NCI-H1048 (cell line): ENCODE data around the gene EXOSC9.
"Not testable (repeated sequence)": the region's sequence is repeated elsewhere in the genome, so short reads cannot be mapped to it uniquely, and the experiment has no call there.

Experiments used
- DNase-seq: peaks from one replicate; lab custom pipeline; 2025; lab: John Stamatoyannopoulos, UW

The EXOSC9 gene, protein sequence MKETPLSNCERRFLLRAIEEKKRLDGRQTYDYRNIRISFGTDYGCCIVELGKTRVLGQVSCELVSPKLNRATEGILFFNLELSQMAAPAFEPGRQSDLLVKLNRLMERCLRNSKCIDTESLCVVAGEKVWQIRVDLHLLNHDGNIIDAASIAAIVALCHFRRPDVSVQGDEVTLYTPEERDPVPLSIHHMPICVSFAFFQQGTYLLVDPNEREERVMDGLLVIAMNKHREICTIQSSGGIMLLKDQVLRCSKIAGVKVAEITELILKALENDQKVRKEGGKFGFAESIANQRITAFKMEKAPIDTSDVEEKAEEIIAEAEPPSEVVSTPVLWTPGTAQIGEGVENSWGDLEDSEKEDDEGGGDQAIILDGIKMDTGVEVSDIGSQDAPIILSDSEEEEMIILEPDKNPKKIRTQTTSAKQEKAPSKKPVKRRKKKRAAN

DNA sequence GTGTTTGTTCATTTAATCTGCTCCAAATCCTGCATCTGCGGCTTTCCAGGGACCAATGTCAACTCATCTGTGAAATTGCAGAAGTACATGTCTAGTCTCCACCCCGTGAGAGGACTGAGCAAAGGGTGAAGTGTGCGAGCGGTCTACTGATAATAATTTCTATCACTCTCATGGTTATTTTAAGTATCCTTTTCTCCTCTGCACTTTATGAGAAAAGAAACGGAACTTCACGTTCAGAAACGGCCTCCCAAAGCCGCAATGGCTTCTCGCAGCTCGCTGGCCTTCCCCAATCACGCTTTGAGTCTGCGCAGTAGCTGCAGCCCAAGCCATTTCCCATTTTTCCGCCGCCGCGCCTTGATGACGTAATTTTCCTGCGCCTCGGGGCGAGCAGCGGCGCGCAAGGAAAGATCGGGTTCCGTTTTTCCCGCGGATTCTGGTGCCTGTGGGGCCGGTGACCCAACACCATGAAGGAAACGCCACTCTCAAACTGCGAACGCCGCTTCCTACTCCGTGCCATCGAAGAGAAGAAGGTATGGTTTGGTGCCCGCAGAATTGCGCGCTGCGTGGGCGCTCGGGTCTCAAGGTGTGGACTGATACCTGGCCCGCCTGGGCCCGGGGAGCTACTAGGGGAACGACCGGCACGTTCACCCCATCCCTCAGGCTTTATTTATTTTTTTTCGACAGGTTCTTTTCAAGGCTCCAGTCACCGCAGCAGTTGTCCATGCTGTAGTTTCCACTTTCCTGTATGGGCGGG is at the start of gene EXOSC9:
EXOSC9 (plus strand) TSS at position 363 of the 754 bp plus-strand sequence; CDS start at position 465, 102 bp downstream.
- peak; percentile 81 for DNase-seq

DNA sequence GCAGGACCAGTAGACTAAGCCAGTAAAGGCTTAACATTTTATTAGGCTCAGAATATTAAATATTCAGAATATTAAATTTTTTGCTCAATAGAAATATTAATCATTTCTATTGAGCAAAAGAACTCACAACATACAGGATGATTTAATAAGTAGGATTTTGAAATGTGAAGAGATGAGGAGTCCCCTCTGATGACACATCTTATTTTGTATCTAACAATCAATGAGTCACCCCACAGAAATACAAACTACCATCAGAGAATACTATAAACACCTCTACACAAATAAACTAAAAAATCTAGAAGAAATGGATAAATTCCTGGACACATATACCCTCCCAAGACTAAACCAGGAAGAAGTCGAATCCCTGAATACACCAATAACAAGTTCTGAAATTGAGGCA is 49.0 kb upstream of the EXOSC9 start:
- DNase-seq = not testable (repeated sequence)

DNA sequence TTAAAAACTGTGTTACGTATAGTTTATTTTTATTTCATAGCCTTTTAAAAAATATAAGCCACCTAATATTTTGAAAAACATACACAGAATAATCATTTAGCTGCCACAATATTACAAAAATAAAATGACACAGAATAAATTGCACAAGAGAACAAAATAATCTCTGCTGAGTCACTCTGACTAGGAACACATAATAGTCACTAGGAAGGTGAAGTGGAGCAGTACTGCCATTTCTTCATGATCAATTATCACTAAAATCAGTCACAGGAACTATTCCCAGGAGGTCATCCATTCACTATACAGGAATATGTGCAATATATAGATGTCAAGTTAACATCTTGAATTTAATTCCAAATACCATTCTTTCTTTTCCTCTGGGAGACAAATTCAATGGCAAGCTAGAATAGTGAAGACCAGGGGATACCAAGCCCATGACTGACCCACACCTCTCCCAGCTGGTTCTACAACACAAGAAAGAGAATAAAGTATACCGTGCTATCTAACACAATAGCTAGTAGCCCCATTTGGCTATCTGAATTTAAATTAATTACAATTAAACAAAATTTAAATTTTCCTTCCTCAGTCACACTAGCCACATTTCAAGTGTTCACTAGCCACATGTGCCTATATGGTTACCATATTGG is 42.1 kb upstream of the EXOSC9 start:
- DNase-seq = no peak

DNA sequence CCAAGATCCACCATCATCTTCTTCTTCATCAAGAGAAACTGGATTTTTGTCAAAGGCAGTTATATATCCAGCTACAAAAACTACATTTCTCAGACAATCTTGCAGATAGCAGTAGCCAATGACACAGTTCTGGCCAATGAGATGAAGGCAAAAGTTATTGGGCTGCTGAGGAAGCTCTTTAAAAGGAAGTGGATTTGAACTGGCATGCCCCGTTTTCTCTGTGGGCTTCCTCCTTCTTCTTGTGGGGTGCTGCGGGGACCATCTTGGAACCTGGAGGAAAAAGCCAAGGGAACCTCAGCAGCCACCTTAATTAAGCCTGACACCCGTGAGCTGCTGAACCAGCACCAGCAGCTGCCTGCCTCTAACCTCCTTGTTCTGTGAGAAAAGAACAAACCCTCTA is 40.9 kb upstream of the EXOSC9 start:
- no peak for DNase-seq

DNA sequence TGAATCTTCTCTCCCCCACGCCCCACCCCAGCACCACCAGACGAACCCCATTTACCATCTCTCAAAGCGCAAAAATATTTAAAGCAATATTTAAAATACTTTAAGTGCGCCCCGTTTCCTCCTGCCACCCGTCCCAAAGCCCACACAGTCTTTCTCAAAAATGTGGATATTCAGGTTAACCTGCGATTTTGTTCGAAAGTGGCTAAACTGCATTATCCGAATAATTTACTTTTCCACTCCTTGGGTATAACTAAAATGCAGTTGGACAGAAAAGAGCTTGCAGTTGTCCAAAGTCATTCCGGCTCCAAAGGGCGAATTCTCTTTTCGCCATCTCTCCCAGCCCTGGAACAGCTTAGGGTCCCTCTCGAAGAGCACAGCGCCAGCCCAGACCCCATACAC is 36.8 kb upstream of the EXOSC9 start:
- no peak for DNase-seq

DNA sequence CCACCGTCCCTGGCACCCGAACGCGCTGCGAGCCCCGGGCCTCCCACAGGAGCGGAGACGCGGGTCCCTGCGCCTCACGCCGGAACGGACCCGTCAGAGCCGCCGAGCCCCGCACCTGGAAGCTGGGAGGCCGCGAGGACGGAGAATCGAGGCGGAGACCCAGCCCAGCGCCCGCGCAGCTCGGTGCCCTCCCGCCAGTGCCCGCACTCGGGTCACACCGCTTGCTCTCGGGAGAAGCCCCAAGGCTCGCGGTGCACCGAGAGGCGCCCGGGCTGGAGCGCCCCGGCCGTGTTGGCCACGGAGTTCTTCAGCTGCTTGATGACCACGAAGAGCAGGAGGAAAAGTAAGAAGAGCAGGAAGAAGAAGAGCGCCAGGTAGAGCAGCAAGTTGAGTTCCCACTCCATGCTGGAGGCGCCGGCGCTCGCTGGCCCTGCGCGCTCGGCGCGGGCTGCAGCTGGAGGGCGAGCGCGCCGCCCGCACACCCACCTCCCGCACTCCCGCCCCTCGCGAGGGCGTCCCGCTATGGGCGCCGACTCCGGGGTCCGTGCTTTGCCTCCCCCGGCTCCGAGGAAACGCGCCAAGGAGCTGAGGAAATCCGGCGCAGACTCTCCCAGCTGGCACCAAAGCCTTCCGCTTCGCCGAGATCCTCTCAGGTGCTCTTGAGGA is 36.3 kb upstream of the EXOSC9 start, which contains the start of gene SMIM43:
SMIM43 (minus strand) TSS at position 463 of the 666 bp plus-strand sequence; CDS start at position 404, 59 bp downstream.
- no peak for DNase-seq

DNA sequence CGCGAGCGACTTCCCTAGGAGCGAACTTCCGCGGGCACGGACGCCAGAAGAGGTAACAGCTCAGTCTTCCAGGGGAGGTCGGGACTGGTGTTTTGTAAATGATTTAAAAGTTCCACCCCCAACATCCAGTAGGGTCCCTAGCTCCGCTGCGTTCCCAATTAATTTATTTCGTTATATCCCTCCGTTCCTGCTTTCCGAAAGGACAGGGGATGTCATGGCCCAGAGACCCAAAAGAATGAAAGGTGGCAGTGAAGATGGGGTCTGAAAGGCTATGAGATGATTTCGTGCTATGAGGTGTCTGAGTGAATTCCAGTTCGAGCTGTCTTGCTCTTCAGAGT is 35.8 kb upstream of the EXOSC9 start:
- DNase-seq = no peak

DNA sequence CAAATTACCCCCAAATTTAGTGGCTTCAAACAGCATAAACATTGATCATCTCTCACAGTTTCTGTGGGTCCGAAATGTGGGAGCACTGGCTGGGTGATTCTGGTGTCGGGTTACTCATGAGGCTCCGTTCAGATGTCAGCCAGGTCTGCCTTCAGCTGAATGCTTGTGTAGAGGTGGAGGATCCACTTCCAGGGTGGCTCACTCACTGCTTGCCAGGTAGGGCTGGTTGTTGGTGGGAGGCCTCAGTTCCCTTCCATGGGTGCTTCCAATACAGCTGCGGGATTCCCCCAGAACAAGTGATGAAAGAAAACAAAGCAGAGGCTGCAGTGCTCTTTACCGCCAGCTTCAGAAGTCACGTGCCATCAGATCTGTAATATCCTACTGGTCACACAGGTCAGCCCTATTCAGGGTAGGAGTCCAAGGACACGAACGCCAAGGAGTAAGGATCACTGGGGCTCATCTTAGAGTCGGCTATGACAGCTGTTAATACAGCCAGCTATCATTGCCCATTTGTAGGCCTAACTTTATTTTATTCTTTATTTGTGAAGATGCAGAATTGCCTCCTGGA is 35.1 kb upstream of the EXOSC9 start:
- DNase-seq = no peak

DNA sequence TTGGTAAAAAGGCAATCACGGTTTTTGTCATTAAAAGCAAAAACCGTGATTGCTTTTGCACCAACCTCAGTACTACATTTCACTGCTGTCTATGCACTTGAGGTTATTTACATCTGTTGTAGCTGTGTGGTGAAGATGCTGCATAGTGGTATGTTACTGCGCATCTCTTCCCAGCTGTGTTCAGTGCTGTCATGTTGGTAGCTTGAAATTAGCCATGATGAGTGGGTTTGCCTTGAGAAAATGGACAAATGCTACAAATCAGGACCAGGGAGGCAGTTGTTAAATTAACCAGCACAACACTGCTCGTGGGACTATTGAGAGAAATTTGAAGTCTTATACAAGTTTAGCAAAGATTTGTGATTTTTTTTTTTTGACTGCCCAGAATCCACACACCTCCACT is 34.0 kb upstream of the EXOSC9 start:
- DNase-seq = no peak

DNA sequence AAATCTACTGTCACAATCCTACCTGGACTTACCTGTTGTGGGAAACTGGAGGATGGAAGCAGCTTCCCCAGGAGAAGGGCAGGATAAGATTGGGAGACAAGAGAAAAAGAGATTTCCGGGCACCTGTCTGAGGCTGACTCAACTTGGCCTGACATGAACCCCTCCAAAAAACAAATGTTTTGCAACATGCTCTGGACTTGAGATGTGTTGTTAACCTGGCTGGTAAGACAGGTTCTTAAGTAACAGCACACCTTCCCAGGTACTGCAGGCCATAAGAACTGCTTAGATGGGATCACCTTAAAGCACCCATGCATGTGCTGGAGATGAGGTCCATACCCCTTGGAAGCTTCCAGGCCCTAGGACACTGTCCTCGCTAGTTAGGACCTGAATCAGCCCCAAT is 31.8 kb upstream of the EXOSC9 start:
- DNase-seq = no peak

DNA sequence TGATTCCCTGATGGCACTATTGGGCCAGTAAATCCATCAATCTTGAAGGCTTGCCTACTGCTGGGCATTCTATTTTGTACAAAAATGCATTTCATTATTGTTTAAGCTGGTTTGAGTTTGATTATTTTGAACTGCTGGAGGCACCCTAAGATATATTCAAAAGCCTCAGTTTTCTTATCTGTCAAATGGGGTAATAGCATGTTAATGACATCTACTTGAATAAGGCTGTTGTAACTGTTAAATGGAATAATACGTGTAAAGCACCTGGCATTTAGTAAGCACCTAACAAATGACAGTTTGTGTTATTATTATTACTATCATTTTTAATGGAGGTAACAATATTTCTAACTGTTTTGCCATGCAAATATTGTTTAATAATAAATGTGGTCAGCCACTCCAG is 29.3 kb upstream of the EXOSC9 start:
- DNase-seq = no peak

DNA sequence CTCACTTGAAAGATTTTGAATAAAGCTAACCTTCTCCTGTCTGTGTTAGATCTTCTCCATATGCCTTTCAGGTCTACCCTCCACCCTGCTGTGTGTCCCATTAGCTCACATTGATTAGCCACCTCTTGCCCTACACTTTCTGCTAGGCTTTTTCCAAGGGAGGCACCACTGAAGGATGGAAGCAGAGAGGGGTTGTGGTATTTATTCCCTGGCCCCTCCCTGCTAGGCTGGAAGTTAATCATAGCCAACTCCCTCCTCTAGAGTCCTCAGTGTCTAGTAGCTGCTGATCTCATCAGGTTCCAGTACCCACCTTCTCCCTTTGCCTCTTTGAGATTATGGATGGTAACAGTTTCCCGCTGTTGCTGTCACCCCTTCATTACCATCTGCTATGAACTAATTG is 27.2 kb upstream of the EXOSC9 start:
- DNase-seq = no peak

DNA sequence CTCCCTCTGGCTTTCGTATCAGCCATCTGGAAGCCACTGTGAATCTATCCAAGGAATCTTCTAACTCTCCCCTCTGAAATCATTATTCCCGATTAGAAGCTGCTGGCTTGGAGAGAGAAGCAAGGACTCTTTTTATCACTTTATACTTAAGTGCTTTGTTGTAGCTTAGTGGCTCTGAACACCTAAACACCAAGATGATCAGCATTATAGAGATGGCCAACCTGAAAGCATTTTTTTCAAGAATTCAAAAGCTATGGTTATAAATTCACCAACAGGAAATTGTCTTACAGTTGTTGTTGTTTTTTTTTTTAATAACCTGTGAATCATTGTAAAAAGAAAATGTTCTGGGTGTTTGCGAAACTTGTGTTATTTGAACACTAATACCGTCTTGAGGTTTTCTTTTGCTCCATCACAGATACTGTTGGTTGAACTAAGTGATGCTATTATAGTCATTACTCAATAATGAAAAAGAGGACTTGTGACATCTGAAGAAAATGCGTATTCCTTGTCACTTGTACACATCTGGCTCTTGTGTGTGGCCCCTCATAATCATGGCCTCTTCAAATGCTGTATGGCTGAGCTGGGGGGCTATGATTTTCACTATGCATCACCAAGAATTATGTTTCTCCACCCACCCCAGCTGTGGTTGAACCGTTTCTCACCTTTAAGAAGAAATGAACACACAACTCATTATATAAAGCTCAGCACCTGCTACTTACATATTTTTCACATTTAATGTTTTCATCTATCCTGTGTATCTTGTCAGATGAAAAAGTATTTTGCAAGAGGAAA is 24.3 kb upstream of the EXOSC9 start:
- DNase-seq = no peak

DNA sequence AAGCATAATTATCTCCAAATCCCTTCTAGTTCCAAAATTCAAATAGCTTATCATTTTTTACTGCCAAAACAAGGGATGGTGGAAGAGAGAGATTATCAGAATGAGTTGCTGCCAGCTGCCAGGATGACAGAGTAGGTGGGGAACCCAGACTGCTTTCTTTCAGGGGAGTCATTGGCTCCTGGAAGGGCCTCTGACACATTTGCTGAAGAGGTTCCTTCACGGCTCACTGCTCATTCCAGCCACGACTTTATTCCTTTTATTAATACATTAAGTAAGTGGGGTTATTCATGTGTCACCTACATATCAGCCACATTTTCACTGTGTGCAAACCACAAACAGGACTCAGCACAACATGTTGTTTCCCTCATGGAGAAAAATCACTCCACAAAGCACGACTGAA is 23.5 kb upstream of the EXOSC9 start:
- no peak for DNase-seq

DNA sequence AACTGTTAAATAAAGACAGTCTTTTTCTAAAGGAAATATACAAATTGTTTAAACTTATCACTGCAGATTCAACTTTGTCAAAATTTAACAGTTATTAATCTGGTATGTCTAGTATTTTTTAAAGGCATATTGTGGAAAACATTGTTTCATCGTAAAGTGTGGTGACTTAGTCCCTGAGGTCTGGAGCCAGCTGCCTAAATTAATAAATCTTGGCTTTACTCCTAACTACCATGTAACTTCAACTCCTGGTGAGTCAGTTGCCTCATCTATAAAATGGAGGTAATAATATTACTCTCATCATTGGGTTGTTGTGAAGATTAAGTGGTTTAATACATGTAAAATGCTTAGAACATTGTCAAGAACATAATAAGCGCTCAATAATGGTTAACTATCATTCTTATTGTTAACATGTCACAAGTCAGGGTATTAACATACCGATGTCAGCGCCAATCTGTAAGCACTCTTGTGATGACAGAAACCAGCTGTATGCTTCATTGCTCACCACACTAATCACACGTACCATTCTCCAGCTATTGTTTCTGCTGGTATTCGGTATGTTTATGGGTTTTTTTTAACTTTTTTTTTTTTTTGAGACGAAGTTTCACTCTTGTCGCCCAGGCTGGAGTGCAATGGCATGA is 22.0 kb upstream of the EXOSC9 start:
- DNase-seq = no peak

DNA sequence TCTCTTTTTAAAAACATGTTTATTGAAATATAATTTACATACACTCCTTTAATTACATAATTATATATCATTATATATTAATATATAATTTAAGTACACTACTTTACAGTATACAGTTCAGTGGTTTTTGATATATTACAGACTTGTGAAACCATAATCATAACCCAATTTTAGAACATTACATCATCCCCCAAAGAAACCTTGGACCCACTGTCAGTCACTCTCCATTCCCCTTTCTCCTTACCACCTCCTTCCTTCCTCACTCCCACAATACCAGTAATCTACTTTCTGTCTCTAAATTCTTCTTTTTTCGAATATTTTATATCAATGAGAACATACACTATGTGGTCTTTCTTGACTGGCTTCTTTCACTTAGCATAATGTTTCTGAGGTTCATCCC is 17.9 kb upstream of the EXOSC9 start:
- no peak for DNase-seq

DNA sequence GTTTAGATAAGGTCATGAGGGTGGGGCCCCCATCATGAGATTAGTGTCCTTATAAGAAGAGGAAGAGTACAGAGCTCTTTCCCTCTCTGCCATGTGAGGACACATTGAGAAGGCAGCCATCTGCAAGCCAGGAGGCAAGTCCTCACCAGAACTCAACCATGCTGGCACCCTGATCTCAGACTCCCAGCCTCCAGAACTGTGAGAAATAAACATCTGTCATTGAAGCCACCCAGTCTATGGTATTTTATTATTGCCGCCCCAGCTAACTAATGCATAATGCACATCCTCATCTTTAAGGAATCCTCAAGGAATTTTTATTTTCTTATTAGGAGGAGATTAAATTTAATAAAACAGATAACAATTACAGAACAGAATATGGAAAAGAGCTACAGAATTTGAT is 16.7 kb upstream of the EXOSC9 start:
- no peak for DNase-seq

DNA sequence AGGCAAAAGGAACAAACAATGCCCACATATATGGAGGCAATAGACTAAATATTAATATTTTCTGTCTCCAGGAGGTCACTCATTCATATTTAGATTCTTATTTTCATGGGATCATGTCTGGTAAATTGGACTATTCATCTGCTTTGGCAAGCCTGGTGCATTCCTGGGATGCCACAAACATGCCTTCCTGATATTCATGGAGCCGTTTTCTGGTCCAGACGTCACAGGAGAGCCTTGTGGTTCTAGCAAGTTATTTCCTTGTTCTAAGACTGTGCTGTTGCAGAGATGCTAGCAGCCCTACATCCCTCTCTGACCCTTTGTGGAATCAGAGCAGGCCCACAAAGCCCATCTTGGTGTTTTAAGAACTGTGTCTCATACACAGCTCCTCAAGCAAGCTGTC is 16.1 kb upstream of the EXOSC9 start:
- no peak for DNase-seq

DNA sequence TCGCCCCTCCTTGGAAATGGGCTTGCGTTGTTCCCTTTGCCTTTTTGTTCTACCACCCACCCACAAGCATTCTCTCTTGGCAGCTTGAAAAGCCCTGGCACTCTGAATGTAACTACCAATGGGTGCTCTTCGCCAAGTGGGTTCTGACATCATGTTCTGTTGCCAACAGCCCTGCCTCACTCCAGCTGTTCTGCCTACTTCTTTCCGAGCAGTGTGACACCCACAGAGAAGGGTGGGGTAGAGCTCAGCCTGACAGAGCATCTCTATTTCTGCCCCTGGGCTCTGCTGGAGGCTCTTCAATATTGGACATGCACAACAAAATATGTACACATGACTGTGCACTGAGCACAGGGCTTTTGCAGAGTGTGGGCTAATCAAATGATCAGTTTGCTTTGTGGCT is 15.6 kb upstream of the EXOSC9 start:
- no peak for DNase-seq

DNA sequence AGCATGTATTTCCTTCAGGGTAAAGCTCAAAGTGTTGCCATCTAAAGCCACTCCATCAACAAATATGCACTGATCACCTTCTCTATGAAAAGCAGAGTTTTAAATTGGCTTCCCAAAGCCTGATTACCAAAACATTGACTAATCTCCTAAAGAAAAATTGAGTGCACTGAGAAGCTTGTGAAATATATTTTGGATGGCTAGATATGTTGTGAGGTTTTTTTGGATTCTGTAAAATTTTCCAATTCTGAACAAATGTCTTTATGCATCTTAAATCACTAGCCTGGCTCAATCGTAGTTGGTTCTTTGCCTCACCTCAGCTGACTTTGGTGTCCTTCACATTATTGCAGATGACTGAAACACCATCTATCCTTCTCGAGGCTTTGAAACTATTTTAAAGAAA is 14.9 kb upstream of the EXOSC9 start:
- DNase-seq = no peak

DNA sequence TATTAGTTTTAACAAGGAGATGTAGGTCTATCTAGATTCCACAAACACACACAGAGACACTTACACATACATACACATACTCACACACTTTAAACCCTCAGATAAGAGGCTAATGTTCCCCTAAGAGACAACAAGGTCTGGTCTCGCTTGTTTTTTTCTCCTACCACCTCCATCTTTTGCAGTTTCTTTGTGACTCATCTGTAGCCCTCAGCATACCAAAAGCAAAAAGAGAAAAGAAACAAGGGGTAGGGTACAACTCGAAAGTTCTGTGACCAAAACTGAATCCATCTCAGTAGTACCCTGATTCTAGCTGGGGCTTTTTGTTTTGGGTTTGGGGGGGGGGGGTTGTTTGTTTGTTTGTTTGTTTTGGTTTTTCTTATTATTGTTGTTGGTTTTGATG is 12.2 kb upstream of the EXOSC9 start:
- no peak for DNase-seq
